KBM-7 (cell line): ENCODE data around the gene SLC2A3.
"Not testable (repeated sequence)": the region's sequence is repeated elsewhere in the genome, so short reads cannot be mapped to it uniquely, and the experiment has no call there.

ENCODE experiments used
- DNase-seq: peaks from one replicate; pipeline ENCODE4 v3.0.0-alpha.2; 2015
- in situ Hi-C: fragments of 300-500 bp; cut with MboI; formaldehyde crosslinking; loops from 2 replicates; pipeline ENCODE4 v1.14.3; 2020; ENCODE audit warnings: low sequenced_read_pairs, low pct_unique_long_range_greater_than_20kb, mixed read lengths

SLC2A3 gene

GRCh38 chr12:7880952-7881735 lies 54.8 kb downstream of the SLC2A3 start:
- in situ Hi-C loops, DNase-seq: not testable (repeated sequence)

DNA sequence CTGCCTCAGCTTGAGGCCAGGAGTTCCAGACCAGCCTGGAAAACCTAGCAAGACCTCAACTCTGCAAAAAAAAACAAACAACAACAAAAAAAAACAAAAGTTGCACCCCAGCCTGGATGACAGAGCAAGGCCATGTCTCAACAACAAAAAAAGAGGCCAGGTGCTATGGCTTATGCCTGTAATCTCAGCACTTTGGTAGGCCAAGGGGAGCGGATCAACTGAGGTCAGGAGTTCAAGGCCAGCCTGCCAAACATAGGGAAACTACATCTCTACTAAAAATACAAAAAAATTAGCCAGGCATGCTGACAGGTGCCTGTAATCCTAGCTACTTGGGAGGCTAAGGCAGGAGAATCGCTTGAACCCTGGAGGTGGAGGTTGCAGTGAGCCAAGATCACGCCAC lies 56.7 kb downstream of the SLC2A3 start:
- in situ Hi-C loops, result no loop called here
- no peak for DNase-seq

GRCh38 chr12:7877420-7877819 lies 58.6 kb downstream of the SLC2A3 start:
- in situ Hi-C loops, result no loop called here
- DNase-seq, result no peak

- in situ Hi-C loops, result no loop called here
These were observed 63.2 kb downstream of the SLC2A3 start, which contains the start of gene SLC2A14 for GRCh38 chr12:7872566-7873319. Gene SLC2A14, minus strand, starts transcription at chr12:7872915. Its CDS starts 3,035 bp downstream, at chr12:7869880.

DNA sequence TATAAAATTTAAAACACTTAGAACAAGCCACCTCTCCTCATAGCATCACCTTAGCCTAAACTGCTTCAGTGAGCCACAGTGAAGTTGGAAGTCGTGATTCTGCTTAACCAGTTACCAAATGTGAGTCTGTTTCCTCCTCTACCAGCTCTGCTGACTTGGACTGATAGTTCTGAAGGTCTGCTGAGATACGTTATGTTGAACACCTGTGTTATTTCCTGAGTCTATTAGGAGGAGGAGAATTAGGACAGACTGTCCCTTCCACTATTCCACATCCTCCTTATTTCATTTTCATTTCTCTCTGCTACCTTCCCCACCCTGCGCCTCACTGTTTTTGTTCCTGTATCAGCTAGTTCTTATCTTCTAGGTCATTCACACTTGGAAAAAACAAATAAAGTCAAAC lies 65.7 kb downstream of the SLC2A3 start:
- in situ Hi-C loops, result no loop called here
- DNase-seq, result no peak

More at GRCh38 chr12:7872566-7873319, 63.2 kb downstream of the SLC2A3 start, which contains the start of gene SLC2A14:
- DNase-seq, result no peak
